Measurements from ENCODE around the gene PPARD.

The PPARD gene

DNA sequence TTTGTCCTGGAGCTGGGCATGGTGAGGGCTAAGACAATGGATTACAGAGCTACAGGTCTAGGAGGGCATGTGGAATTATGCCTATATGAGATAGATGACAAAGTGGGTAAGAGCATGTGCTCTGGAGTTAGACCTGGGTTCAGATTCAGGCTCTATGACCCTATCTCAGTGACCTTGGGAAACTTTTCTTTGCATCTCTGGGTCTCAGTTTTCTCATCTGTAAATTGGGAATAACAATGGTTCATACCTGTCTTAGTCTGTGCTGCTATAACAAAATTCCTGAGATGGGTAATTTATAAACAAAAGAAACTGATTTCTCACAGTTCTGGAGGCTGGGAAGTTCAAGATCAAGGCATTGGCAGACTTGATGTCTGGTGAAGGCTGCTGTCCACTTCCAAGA lies 30.3 kb downstream of the PPARD start:
- Histone ChIP-seq H4K20me1 (ENCODE audit: insufficient read depth, low read length) (no peaks in the 10 kb centered on the region), H2AFZ (ENCODE audit: low read depth, low read length) (no peak overlapping the region), H3K4me3 (ENCODE audit: low read length) (no peak overlapping the region), H3K4me2 (ENCODE audit: low read length) (no peak overlapping the region), H3K79me2 (ENCODE audit: low read length) (no peaks in the 10 kb centered on the region; the same call in 1 of the 2 replicates), H3K36me3 (replicated peaks; ENCODE audit: low read depth, low read length) (no peaks in the 10 kb centered on the region), H3K27ac (ENCODE audit: low read length) (no peak overlapping the region), H3K27me3 (ENCODE audit: low read depth, low read length) (no peaks in the 10 kb centered on the region), H3K4me1 (ENCODE audit: low read length) (peaks cover 38% of the 10 kb centered on the region), H3K9ac (ENCODE audit: low read length) (no peak overlapping the region), H3K9me3 (ENCODE audit: insufficient read depth, low read length) (no peaks in the 10 kb centered on the region)
- no peak for TF ChIP-seq EZH2phosphoT487 (IDR thresholded peaks at IDR 0.05; ENCODE audit: low read depth)
- no peak for TF ChIP-seq CTCF (IDR thresholded peaks at IDR 0.05; ENCODE audit: low read depth, low read length)

GRCh38 chr6:35376281-35376680 lies 33.9 kb downstream of the PPARD start:
- Histone ChIP-seq H3K9ac (ENCODE audit: low read length) (no peak overlapping the region), H3K79me2 (ENCODE audit: low read length) (no peaks in the 10 kb centered on the region; the same call in 1 of the 2 replicates), H3K36me3 (replicated peaks; ENCODE audit: low read depth, low read length) (no peaks in the 10 kb centered on the region), H3K4me2 (ENCODE audit: low read length) (no peak overlapping the region), H4K20me1 (ENCODE audit: insufficient read depth, low read length) (no peaks in the 10 kb centered on the region), H3K27ac (ENCODE audit: low read length) (no peak overlapping the region), H3K9me3 (ENCODE audit: insufficient read depth, low read length) (no peaks in the 10 kb centered on the region), H3K4me1 (ENCODE audit: low read length) (peaks cover 5% of the 10 kb centered on the region), H2AFZ (ENCODE audit: low read depth, low read length) (no peak overlapping the region), H3K27me3 (ENCODE audit: low read depth, low read length) (no peaks in the 10 kb centered on the region), H3K4me3 (ENCODE audit: low read length) (no peak overlapping the region)
- no peak for TF ChIP-seq CTCF (IDR thresholded peaks at IDR 0.05; ENCODE audit: low read depth, low read length)
- TF ChIP-seq EZH2phosphoT487 (IDR thresholded peaks at IDR 0.05; ENCODE audit: low read depth) = no peak

GRCh38 chr6:35377002-35377401 lies 34.6 kb downstream of the PPARD start:
- Histone ChIP-seq H3K36me3 (replicated peaks; ENCODE audit: low read depth, low read length) (no peaks in the 10 kb centered on the region), H2AFZ (ENCODE audit: low read depth, low read length) (no peak overlapping the region), H3K79me2 (ENCODE audit: low read length) (no peaks in the 10 kb centered on the region), H3K9ac (ENCODE audit: low read length) (no peak overlapping the region), H4K20me1 (ENCODE audit: insufficient read depth, low read length) (no peaks in the 10 kb centered on the region), H3K4me2 (ENCODE audit: low read length) (no peak overlapping the region), H3K4me3 (ENCODE audit: low read length) (no peak overlapping the region), H3K27me3 (ENCODE audit: low read depth, low read length) (no peaks in the 10 kb centered on the region), H3K27ac (ENCODE audit: low read length) (no peak overlapping the region), H3K4me1 (ENCODE audit: low read length) (no peaks in the 10 kb centered on the region), H3K9me3 (ENCODE audit: insufficient read depth, low read length) (no peaks in the 10 kb centered on the region)
- no peak for TF ChIP-seq CTCF (IDR thresholded peaks at IDR 0.05; ENCODE audit: low read depth, low read length)
- TF ChIP-seq EZH2phosphoT487 (IDR thresholded peaks at IDR 0.05; ENCODE audit: low read depth) = no peak

- Histone ChIP-seq H3K4me3 (ENCODE audit: low read length) (no peak overlapping the region), H3K27me3 (ENCODE audit: low read depth, low read length) (no peaks in the 10 kb centered on the region), H3K79me2 (ENCODE audit: low read length) (no peaks in the 10 kb centered on the region), H3K4me1 (ENCODE audit: low read length) (no peaks in the 10 kb centered on the region), H3K4me2 (ENCODE audit: low read length) (no peak overlapping the region), H3K9me3 (ENCODE audit: insufficient read depth, low read length) (no peaks in the 10 kb centered on the region), H4K20me1 (ENCODE audit: insufficient read depth, low read length) (no peaks in the 10 kb centered on the region), H3K36me3 (replicated peaks; ENCODE audit: low read depth, low read length) (peaks cover 2% of the 10 kb centered on the region), H3K9ac (ENCODE audit: low read length) (no peak overlapping the region), H2AFZ (ENCODE audit: low read depth, low read length) (no peak overlapping the region), H3K27ac (ENCODE audit: low read length) (no peak overlapping the region)
- TF ChIP-seq CTCF (IDR thresholded peaks at IDR 0.05; ENCODE audit: low read depth, low read length) (no peak), EZH2phosphoT487 (IDR thresholded peaks at IDR 0.05; ENCODE audit: low read depth) (no peak)
Observed at GRCh38 chr6:35378261-35378660, 35.9 kb downstream of the PPARD start.
